Activated CD4-positive, alpha-beta T cell treated with anti-CD3 and anti-CD28 coated beads for 1 hour (primary cell): Measurements from ENCODE around the gene FBLN2.

ENCODE experiments used
- DNase-seq: peaks from one replicate; pipeline ENCODE4 v3.0.0-alpha.2; 2020

FBLN2 gene

DNA sequence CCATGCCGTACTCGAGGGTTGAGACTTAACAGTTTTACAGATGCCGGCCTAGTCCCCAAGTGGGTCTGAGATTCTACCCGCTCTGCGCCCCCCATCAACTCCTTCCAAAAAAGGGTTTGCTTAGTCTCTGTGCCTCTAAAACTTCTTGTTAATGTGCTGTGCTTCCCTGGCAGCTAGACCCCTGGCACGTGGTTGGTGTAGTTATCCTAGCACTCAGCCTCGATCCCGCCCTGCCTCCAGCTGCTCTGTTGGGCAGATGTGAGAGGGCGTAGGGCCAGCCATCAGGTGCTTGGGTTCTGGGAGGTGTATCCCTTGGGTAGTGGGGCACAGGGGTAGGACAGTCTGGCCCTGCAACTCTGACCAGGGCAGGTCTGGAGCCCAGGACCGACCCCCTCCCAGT, 79.5 kb downstream of the FBLN2 start:
- no peak for DNase-seq

DNA sequence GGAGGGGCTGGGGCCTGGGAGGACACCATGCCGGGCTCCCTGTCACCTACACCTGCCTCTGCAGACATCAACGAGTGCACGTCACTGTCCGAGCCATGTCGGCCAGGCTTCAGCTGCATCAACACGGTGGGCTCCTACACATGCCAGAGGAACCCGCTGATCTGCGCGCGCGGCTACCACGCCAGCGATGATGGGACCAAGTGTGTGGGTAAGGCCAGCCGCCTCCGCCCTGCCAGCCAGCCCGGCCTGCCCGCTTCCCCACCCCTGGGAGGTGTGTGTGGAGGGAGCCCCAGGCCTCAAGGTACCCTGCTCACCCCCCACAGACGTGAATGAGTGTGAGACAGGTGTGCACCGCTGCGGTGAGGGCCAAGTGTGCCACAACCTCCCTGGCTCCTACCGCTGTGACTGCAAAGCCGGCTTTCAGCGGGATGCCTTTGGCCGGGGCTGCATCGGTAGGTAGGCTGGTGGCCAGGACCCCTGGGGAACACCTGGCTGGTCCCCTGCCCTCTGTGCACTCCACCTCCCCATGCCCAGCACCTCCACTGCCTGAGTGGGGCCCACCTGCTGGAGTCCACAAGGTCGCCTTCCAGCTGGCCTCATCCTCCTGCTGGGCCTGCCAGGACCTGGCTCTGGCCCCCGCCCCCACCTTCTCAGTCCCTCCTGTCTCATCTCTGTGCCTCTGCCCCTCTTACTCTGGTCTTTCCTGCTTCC, 80.1 kb downstream of the FBLN2 start:
- DNase-seq: no peak

DNA sequence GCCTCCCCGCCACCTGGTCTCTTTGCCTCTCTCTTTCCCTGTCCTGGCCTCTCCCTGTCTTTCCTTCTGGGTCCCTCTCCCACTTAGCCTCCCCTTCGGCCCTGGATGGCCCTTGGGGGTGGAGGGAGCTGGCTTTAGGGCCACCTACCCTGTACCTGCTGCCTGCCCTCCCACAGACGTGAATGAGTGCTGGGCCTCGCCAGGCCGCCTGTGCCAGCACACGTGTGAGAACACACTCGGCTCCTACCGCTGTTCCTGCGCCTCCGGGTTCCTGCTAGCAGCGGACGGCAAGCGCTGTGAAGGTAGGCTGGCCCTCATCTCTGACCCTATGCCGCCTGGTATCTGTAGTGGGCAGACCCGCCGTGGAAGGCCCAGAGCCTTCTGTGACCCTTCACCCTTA, 80.7 kb downstream of the FBLN2 start:
- no peak for DNase-seq

DNA sequence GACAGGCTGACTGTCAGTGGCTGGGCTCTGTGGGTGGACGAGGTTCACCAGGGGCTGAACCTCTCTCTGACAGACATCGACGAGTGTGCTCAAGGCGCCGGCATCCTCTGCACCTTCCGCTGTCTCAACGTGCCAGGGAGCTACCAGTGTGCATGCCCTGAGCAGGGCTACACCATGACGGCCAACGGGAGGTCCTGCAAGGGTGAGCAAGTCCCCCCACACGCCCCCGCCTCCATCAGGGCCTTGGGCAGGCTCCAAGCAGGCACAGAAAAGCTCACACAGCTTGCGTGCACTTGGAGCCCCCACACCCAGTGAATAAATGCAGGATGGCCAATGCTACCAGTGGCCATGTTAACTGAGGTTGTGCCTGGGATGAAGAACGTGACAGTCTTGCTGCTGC, 82.3 kb downstream of the FBLN2 start:
- DNase-seq: no peak

DNA sequence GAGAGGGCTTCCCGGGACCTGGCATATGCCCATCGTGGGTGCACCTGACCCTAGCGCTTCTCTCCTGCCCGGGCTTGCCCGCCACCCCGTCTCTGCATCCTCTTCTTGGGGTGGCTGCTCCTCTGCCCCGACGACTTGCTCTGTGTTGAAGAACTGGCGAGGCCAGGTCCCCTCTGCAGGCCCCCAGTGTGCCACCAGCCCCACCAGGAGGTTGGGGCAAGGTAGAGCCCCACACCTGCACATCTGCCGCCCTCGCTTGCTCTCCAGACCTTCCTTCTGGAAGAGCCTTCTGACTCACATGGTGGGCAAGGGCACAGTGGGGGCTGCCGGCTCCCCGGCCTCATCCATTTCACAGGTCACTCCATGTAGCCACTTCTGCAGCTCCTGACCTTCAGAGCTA, 84.3 kb downstream of the FBLN2 start:
- DNase-seq: no peak

DNA sequence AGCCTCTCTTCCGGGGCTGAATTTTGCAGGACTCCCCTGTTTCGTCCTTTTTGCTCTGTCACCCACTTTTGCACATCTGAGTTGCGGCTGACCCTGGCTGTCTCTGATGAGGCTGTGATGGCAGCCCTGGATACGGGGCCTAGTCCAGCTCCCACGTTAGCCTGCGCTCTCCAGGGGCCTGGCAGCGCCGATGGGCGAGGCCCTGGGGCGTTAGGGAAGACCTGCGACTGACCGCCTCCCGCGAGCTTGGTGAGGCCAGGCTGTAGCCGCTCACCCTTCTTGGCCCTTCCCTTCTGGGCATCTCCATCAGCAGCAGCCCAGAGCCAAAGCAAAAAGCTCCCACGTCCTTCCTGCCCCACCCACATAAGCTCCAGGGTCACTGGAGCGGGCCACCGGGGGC, 85.2 kb downstream of the FBLN2 start:
- DNase-seq: no peak

DNA sequence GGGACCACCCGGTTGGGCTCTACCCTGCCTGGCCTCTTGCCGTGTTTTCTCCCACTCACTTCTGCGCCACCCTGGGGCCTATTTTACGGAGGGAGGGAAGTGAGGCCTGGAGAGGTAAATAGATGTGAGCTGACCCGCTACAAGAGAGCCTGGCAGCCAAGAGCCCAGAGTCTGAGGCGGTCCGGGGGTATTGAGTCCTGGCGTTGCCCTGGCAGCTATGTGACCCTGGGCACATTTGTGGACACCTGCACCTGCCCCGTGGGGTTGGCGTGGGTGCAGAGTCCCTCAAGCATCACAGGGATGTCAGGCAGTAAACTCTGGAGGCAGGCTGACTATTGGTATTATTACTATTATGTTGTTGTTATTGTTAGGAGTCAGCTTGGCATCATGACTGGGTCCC, 85.7 kb downstream of the FBLN2 start:
- DNase-seq: no peak

DNA sequence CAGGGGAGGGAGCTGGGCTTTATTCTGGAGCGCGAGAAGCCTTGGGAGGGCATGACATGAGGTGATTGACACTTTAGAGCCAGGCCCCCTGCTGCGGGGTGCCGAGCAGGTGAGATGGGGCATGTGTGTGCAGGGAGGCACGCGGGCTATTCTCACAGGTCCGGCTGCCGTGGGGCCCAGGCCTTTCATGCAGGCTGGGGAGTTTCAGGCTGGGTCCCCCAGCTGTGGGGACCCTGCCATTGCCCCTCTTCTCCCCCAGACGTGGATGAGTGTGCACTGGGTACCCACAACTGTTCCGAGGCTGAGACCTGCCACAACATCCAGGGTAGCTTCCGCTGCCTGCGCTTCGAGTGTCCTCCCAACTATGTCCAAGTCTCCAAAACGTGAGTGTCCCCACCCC, 87.3 kb downstream of the FBLN2 start:
- no peak for DNase-seq

DNA sequence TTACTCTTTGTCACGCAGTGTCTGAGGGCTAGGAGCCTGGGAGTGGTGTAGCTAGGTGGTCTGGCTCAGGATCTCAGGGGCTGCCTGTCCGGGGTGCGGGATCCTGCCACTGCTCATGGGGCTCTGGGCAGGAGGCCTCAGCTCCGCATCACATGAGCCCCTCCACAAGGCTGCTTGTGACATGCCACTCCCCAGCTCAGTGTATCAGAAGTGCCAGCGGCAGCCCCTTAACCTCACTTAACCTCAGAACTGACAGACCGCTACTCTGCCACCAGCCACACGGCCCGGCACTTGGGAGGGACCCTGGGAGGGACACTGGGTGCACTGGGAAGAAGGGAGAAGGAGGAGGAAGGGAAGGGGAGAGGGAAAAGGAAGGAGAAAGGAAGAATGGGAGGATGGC, 87.9 kb downstream of the FBLN2 start:
- DNase-seq: no peak

DNA sequence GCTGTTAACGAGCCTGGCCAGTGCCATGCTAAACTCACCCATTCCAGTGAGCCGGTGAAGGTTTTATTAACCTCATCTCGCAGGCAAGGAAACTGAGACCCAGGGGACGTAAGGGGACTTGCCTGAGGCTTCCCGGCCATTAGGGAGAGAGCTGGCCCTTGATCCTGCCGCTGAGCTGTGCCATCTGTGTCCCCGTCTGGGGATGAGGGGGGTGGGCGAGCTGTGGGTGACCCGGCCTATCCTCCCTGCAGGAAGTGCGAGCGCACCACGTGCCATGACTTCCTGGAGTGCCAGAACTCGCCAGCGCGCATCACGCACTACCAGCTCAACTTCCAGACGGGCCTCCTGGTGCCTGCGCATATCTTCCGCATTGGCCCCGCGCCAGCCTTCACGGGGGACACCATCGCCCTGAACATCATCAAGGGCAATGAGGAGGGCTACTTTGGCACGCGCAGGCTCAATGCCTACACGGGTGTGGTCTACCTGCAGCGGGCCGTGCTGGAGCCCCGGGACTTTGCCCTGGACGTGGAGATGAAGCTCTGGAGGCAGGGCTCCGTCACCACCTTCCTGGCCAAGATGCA, 88.5 kb downstream of the FBLN2 start:
- DNase-seq: no peak

DNA sequence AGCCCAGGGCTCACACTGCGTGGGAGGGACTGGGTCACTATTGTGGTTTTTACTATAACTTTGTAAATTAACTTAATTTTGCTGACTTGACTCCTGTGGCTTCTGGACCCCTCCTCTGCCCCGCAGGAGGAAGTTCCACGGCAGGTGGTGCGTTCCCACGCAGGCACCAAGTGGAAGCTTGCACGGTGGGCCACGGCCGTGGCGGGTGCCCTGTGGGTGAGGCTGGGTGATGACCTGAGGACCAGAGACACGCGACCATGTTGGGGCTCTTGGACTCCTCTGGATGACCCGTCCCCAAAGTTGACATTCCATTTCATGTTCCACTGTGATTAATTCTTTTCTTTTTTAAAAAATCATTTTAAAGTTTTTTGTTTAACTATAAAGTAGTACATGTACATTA, 89.0 kb downstream of the FBLN2 start:
- no peak for DNase-seq

DNA sequence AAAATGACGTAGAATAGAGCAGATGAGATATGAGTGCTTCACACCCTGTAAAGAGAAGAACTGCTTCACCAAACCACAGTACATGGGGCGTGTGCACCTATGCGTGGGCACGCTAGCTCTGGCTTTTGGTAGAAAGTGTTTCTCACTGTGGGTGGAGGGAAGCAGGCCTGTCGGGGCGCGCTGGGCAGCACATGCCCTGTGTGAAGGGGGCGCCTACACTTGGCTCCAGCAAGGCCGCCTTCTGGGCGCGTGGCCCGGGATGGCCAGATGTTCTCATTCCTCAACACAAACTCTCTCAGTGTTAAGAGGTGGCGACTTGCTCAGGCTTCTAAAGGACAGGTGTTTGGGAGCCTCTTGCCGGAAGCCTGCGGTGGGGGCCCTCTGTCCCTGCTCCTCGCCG, 90.0 kb downstream of the FBLN2 start:
- no peak for DNase-seq

DNA sequence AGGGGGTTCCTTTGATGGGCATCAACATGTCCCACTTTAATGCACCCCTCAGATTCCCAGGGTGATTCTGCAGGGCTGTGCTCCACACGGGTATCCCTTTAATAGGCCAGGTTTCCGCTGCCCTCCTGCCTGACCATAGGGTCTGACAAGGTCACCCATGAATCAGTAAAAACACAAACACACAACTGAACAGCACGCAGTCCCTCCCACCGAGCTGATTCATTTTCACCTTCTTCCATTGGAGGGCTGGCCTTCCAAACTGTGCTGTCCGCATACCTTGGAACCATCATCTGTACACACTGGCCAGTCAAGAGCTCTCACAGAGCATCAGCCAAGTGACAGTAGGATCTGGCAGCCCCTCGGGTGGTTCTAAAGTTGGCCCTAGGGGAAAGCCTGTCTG, 93.7 kb downstream of the FBLN2 start:
- DNase-seq: no peak

DNA sequence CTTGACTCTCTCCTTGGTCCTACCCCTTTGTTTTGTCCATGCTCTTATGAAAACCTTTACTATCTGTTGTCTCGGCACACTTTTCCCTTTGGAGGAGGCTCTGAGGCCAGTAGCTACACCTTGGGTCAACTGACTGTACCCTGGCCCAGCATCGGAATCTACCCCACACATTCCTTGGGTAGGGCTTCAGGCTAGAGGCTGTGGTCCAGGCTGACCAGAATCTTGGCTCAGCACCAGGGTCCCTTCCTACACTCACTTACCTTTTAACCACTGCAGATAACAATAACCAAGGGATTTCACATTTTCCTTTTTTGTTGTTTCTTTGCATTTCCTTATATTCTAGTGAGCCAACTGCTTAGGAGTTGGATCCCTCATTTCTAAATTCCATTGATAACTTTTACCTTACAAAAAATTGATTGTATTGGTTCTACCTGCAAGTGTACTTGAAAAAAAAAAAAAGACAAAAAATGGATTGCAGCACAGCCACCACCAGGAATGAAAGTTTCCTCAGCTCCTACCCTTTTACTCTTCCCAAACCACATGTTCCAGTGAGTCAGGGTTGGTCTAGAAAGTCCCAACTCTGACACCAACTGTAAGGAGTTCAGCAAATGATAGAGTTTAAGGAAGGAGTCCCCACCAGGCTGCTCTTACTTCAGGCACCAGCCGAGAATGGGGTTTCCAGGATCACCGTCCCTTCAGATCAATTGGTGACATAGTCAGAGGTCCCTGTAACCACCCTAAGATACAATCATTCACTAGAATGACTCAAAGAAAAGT, 95.6 kb downstream of the FBLN2 start:
- no peak for DNase-seq

DNA sequence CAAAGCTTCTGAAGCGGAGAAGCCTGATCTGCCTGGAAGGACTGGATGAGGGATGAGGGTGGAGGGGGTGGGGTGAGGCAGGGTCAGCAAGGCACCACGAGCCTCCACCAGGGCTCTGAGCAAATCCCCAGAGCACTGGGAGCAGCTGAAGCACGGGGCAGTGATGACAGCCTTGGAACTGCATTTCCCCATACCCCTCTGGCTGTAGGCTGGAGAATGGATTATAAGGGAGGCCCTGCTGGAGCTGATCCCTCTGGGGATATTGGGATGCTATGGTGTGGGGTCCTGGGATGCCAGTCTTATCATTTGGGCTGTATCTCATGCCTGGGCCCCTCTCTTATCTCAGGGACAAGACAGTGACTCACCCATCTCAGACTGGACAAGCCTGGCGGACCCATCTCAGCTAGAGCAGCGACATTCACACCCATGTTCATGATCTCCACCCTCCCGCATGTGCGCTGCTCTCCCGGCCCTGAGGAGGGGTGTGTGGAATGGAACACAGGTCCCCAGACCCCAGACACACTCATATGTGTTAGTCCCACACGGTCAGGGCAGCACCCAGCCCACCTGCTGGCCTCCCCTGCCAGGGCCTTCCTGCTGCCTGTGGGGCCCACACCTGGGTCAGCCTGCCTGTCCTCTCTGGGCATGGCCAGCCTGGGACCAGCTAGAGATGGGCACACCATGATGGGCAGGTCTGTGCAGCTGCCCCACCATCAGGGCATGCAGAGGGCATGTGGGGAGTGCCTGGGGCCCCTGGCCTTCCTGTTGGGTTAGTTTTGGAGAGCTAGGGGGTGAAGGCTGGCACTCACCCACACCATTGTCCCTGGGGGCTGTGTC, 97.1 kb downstream of the FBLN2 start:
- DNase-seq: no peak

DNA sequence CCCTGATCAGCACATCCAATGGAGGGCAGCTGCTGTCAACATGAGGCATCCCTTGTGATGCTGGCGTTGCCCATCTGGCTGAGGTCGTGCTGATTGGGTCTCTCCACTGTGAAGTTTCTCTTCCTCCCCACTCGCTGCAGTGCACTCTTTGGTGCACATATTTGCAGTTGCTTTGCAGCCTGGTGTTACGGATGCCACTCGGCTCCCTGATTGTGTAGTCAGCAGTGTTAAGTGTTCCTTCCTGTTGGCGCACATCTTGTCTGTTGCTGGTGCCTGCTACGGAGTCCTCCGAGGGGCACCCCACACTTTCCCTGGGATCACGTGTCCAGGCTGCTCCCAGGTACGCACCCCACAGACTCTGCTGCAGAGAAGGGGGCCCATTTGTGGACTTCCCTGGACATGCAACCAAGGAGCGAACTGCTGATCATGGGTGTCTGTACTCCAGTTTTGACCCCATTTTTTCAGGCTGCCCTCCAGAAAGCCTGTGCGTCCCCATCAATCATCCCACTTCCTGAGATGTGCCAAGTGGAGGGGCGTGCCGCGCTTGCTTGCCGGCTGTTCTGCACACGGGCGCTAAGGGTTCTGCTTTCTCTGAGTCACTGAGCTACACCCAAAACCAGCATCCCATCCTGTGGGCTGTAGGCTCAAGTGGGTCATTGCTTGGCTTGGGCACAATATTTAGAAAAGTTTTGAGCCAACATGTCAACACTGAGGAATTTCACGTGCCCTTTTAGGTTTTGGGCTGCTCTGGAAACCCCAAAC, 98.6 kb downstream of the FBLN2 start:
- no peak for DNase-seq

DNA sequence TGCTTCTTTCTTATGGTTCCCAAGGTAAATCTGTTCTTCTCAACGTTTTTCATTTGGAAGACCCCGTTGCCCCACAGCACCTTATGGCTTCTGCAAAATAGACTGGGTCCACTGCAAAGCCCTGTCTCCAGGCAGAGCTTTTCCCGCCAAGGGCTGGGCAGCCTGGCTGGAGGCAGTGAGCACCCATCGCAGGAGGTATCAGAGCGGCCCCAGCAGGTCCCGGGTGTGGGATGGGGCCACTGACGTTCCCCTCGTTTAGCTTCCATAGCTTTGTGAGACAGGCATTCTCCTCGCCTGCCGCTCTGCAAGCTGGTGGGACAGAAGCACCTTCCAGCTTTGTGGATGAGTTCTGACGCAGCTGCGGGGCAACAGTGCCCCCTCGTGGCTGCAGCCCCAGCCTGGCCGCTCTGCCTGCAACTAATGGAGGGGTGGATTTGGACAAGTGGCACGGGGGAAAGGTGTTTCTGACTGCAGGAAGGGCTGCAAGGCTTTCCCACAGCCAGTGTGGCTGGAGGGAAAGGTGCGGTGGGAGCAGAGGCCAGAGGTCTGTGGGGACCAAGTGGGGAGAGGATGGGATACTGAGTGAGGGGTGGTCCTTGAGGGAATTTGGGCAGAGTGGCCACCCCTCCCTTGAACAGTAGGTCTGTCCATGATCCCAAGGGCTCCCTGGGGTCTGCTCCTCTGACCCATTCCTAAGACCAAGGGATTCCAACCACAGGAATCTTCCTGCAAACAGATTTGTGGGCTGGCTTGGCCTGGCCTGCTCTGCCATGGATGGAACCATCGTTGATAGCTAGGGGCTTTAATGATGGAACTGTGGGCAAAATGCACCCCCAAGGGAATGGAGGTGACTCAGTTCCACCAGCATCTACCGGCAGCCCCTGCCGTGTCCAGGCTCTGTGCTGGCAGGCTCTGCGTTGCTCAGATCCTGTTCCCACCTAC, 99.4 kb downstream of the FBLN2 start:
- peak; percentile 68 for DNase-seq

DNA sequence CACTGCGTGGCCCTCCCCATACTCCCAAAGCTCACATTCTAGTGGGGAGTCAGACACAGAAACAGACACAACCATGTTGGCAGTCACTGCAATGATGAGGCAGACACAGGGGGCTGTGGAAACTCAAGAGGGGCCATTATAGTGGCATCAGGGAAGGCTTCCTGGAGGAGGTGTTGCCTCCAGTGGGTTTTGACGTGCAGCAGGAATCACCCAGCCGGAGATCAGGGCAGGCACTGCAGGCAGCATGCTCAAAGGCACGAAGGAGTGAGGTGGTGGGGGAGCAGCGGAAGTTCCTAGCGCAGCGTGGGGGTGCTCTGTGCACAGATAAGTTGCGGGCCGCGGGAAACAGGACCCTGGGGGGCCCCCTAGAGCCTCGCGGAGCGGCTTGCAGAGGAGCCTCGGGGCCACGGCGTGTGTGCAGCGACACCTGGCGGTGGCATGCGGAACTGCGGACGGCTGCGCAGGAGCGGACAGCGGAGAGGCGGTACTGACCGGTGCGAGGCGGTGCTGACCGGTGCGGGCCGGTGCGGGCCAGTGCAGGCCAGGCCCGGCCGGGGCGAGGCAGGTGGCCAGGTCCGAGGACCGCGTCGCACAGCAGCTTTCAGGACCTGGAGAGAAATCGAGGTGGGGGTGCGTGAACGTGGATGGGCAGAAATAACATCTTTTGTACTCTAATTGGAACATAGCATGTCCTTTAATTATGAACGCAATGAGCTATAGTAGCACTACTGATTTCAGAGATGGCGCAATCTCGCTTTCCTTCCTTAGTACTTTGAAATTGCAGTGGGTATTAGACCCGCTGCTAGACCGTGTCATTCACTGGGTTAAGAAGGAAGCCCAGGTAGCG, 101.5 kb downstream of the FBLN2 start:
- peak; percentile 62 for DNase-seq

DNA sequence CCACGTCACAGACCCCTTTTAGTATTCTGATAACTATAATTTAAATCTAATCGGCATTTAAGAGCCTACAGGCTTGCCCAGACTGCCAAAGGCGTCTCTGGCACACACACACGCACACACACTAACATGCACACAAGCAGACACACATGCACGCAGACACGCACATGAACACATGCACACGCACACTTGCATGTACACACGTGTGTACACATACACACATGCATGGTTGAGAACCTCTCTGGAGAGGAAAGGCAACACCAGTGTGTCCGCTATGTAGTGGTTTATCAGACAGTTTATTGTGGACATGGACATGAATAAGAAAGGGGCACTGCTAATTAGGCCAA, 102.1 kb downstream of the FBLN2 start:
- DNase-seq: no peak

DNA sequence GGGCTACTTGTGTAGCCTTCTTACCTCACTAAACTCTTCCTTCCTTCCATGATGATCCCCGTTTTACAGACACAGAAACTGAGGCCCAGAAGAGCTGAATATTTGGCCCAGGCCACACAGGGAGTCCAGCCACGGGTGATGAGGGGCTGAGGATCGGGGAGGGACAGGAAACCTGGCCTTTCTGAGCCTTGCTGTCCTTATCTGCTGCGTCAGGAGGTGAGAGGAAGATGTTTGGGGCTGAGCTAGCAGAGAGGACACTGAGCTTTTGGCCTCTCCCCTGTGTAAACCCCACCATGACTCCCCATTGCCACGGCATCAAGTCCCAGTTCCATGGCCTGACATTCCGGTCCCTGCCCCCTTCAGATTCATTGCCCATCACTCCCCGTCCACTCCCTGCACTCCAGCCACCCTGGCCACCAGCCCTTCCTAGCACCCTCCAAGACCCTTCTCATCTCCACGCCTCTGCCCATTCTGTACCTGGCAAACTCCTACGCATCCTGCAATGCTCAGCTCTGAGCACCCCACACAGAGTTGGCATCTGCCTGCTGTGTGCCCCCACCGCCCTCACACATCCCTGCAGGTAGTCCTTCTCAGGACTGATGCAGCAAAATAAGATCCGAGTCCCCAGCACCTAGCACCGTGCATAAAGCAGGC, 103.0 kb downstream of the FBLN2 start:
- DNase-seq: no peak
